CD4-positive, alpha-beta memory T cell (primary cell): ENCODE data around the gene PDZD11. TPM values are rescaled to one million over a fixed set of nuclear protein-coding genes. Genes with fewer than 3 reads are reported as not detected.
"Not testable (repeated sequence)": the region's sequence is repeated elsewhere in the genome, so short reads cannot be mapped to it uniquely, and the experiment has no call there.

Experiments used
- CTCF ChIA-PET: fragments of 350-600 bp; sonication (Branson Sonifier 250); formaldehyde crosslinking; loops from one replicate; lab custom pipeline; 2021; ENCODE audit warnings: inconsistent platforms; ENCODE audit not compliant: partially characterized antibody; lab: Charles Lee
- POLR2A ChIA-PET: fragments of 350-600 bp; sonication (Branson Sonifier 250); formaldehyde crosslinking; loops from one replicate; lab custom pipeline; 2021; ENCODE audit not compliant: partially characterized antibody; lab: Charles Lee
- DNase-seq, 5 donors: peaks; one replicate each; pipeline versions ENCODE4 v3.0.0 to v3.0.0-alpha.2; 2020 to 2022; ENCODE audit warnings: mixed read lengths in 1 of 5
- H3K27ac ChIP-seq: one replicate; pipeline ENCODE4 v1.7.0; 2013; ENCODE audit warnings: low read depth, low read length
- H3K27me3 ChIP-seq: 2 replicates; pipeline ENCODE4 v1.7.0; 2013; ENCODE audit warnings: mild to moderate bottlenecking, low read length, moderate library complexity; ENCODE audit not compliant: insufficient read depth
- H3K36me3 ChIP-seq: 2 replicates; pipeline ENCODE4 v1.7.0; 2013; ENCODE audit warnings: mild to moderate bottlenecking, low read length, moderate library complexity; ENCODE audit not compliant: insufficient read depth
- H3K4me1 ChIP-seq: 2 replicates; pipeline ENCODE4 v1.7.0; 2013; ENCODE audit warnings: mild to moderate bottlenecking, low read length, moderate library complexity; ENCODE audit not compliant: insufficient read depth
- H3K4me3 ChIP-seq, 2 donors: one replicate each; pipeline ENCODE4 v1.7.0; 2013; ENCODE audit warnings: low read length in 2 of 2, mild to moderate bottlenecking in 1 of 2
- H3K9me3 ChIP-seq, 2 donors: one replicate each; pipeline ENCODE4 v1.7.0; 2013; ENCODE audit warnings: low read length in 2 of 2, control low read depth in 1 of 2; ENCODE audit not compliant: control insufficient read depth in 1 of 2
- H3K27ac Mint-ChIP-seq, 7 donors: one replicate each; pipeline ENCODE4 v1.8.0; 2020 to 2021; ENCODE audit warnings: mixed read lengths in 7 of 7, mild to moderate bottlenecking in 6 of 7, inconsistent platforms in 3 of 7, moderate library complexity in 3 of 7
- H3K27me3 Mint-ChIP-seq, 2 donors: one replicate each; pipeline ENCODE4 v1.8.0; 2020 to 2021; ENCODE audit warnings: mixed read lengths in 2 of 2
- H3K36me3 Mint-ChIP-seq, 2 donors: one replicate each; pipeline ENCODE4 v1.8.0; 2020 to 2021; ENCODE audit warnings: mixed read lengths in 2 of 2, inconsistent platforms in 1 of 2, mild to moderate bottlenecking in 1 of 2
- H3K4me1 Mint-ChIP-seq, 4 donors: one replicate each; pipeline ENCODE4 v1.8.0; 2020 to 2021; ENCODE audit warnings: mixed read lengths in 4 of 4, mild to moderate bottlenecking in 1 of 4
- H3K4me3 Mint-ChIP-seq, 8 donors: one replicate each; pipeline ENCODE4 v1.8.0; 2020 to 2021; ENCODE audit warnings: mixed read lengths in 8 of 8, mild to moderate bottlenecking in 7 of 8, moderate library complexity in 6 of 8, inconsistent platforms in 3 of 8
- H3K9me3 Mint-ChIP-seq, 8 donors: one replicate each; pipeline ENCODE4 v1.8.0; 2020 to 2021; ENCODE audit warnings: mixed read lengths in 8 of 8, mild to moderate bottlenecking in 5 of 8, inconsistent platforms in 3 of 8, moderate library complexity in 1 of 8
- intact Hi-C: fragments of 100-400 bp; cut with micrococcal nuclease; formaldehyde crosslinking; loops from one replicate; pipeline ENCODE4 v1.15.1; 2023
- polyA plus RNA-seq, 2 donors: library from polyadenylated mRNA; unstranded; fragments of 300-500 nt; fragmentation: Illumina TruSeq; gene quantifications; one replicate each; pipeline ENCODE4 v1.2.3, GENCODE V29; 2021
- total RNA-seq, 2 experiments: library from RNA; stranded (reverse); gene quantifications; one replicate each; pipeline ENCODE4 v1.2.3, GENCODE V29; 2021

Gene PDZD11
- 10 to 100 TPM; 12.7 to 12.9 TPM for total RNA-seq
- polyA plus RNA-seq = 10 to 100 TPM; 38.9 to 52.3 TPM

- peaks cover 6% of the 10 kb centered on the region for H3K36me3 ChIP-seq
- no peaks in the 10 kb centered on the region for H3K27me3 ChIP-seq
- Mint-ChIP-seq H3K9me3 (no peaks in the 10 kb centered on the region), H3K4me3 (peak within 1 kb of the TSS; percentile 87 to 94 (median 88)), H3K36me3 (peaks cover 8 to 21% of the 10 kb centered on the region in 2 donors), H3K4me1 (peaks cover 5 to 21% (median 11%) of the 10 kb centered on the region in 4 donors), H3K27ac (peak within 1 kb of the TSS; percentile 75 to 94 (median 88)), H3K27me3 (no peaks in the 10 kb centered on the region)
- peak within 1 kb of the TSS; percentile 52 to 72 for H3K4me3 ChIP-seq
- DNase-seq = peak; percentile 70 to 76 (median 75)
- intact Hi-C loops = loop anchor here (10.0 kb wide), 1 partner anchor 145 kb away; no protein-coding TSS in a partner anchor
- ChIA-PET CTCF (interaction anchor here (0.9 to 2.1 kb wide), 3 partner anchors 9 to 157 kb away, joined by 3 to 6 read pairs (median 6); partner anchors contain the start of gene IGBP1), POLR2A (interaction anchor here (0.8 to 1.0 kb wide), 3 partner anchors 142 to 157 kb away, joined by 3 to 5 read pairs (median 3); partner anchors contain the start of gene IGBP1)
- peaks cover 10% of the 10 kb centered on the region for H3K4me1 ChIP-seq
- H3K9me3 ChIP-seq = no peaks in the 10 kb centered on the region
- peak within 1 kb of the TSS; percentile 66 for H3K27ac ChIP-seq
Measured at GRCh38 chrX:70289793-70290770, at the start of gene PDZD11, which contains the start of gene KIF4A. PDZD11 (minus strand) TSS chrX:70289927; CDS start chrX:70289341, 586 bp downstream. KIF4A (plus strand) TSS chrX:70290104; CDS start chrX:70290459, 355 bp downstream.

- Histone ChIP-seq H3K36me3 (no peaks in the 10 kb centered on the region), H3K9me3 (no peaks in the 10 kb centered on the region), H3K27ac (no peak overlapping the region), H3K4me3 (no peak overlapping the region), H3K27me3 (no peaks in the 10 kb centered on the region), H3K4me1 (no peaks in the 10 kb centered on the region)
- no peaks in the 10 kb centered on the region for H3K27me3 Mint-ChIP-seq
- no peak overlapping the region for H3K27ac Mint-ChIP-seq
- ChIA-PET POLR2A (no interaction called here), CTCF (no interaction called here)
- intact Hi-C loops = no loop called here
- no peak for DNase-seq
- H3K4me1 Mint-ChIP-seq = no peaks in the 10 kb centered on the region
- H3K36me3 Mint-ChIP-seq = no peaks in the 10 kb centered on the region
- H3K9me3 Mint-ChIP-seq = peaks cover 0 to 2% (median 0%) of the 10 kb centered on the region in 8 donors
- no peak overlapping the region for H3K4me3 Mint-ChIP-seq
Measured at GRCh38 chrX:70338290-70338689, 48.6 kb upstream of the PDZD11 start.

- DNase-seq = no peak
- no peak overlapping the region for H3K4me3 ChIP-seq
- Mint-ChIP-seq H3K36me3 (no peaks in the 10 kb centered on the region), H3K9me3 (peaks cover 0 to 2% (median 0%) of the 10 kb centered on the region in 8 donors), H3K27ac (no peak overlapping the region), H3K4me1 (peaks cover 0 to 2% (median 0%) of the 10 kb centered on the region in 4 donors), H3K27me3 (no peaks in the 10 kb centered on the region), H3K4me3 (no peak overlapping the region)
- H3K4me1 ChIP-seq = no peaks in the 10 kb centered on the region
- H3K36me3 ChIP-seq = no peaks in the 10 kb centered on the region
- H3K27me3 ChIP-seq = no peaks in the 10 kb centered on the region
- CTCF ChIA-PET = no interaction called here
- H3K27ac ChIP-seq = no peak overlapping the region
- intact Hi-C loops = no loop called here
- POLR2A ChIA-PET = no interaction called here
- H3K9me3 ChIP-seq = no peaks in the 10 kb centered on the region
Measured at GRCh38 chrX:70336767-70337166, 47.0 kb upstream of the PDZD11 start.

- DNase-seq = no peak
- no peaks in the 10 kb centered on the region for H3K36me3 Mint-ChIP-seq
- Histone ChIP-seq H3K9me3 (no peaks in the 10 kb centered on the region), H3K4me3 (no peak overlapping the region), H3K27me3 (no peaks in the 10 kb centered on the region), H3K4me1 (no peaks in the 10 kb centered on the region), H3K27ac (no peak overlapping the region), H3K36me3 (no peaks in the 10 kb centered on the region)
- peaks cover 0 to 2% (median 0%) of the 10 kb centered on the region in 8 donors for H3K9me3 Mint-ChIP-seq
- POLR2A ChIA-PET = no interaction called here
- H3K4me3 Mint-ChIP-seq = no peak overlapping the region
- H3K27me3 Mint-ChIP-seq = no peaks in the 10 kb centered on the region
- intact Hi-C loops = no loop called here
- CTCF ChIA-PET = no interaction called here
- H3K4me1 Mint-ChIP-seq = peaks cover 0 to 2% (median 0%) of the 10 kb centered on the region in 4 donors
- H3K27ac Mint-ChIP-seq = no peak overlapping the region
Measured at GRCh38 chrX:70332600-70332999, 42.9 kb upstream of the PDZD11 start.

GRCh38 chrX:70331161-70331560 lies 41.4 kb upstream of the PDZD11 start:
- Histone ChIP-seq H3K9me3 (no peaks in the 10 kb centered on the region), H3K4me1 (no peaks in the 10 kb centered on the region), H3K27me3 (no peaks in the 10 kb centered on the region), H3K36me3 (no peaks in the 10 kb centered on the region), H3K27ac (no peak overlapping the region), H3K4me3 (no peak overlapping the region)
- Mint-ChIP-seq H3K4me1 (peaks cover 0 to 2% (median 0%) of the 10 kb centered on the region in 4 donors), H3K4me3 (no peak overlapping the region), H3K27ac (no peak overlapping the region), H3K9me3 (peaks cover 0 to 2% (median 0%) of the 10 kb centered on the region in 8 donors), H3K36me3 (no peaks in the 10 kb centered on the region), H3K27me3 (no peaks in the 10 kb centered on the region)
- intact Hi-C loops = no loop called here
- POLR2A ChIA-PET = no interaction called here
- CTCF ChIA-PET = no interaction called here
- DNase-seq = no peak

- no peaks in the 10 kb centered on the region for H3K9me3 Mint-ChIP-seq
- Histone ChIP-seq H3K9me3 (no peaks in the 10 kb centered on the region), H3K4me1 (no peaks in the 10 kb centered on the region), H3K27ac (no peak overlapping the region), H3K4me3 (no peak overlapping the region), H3K27me3 (no peaks in the 10 kb centered on the region), H3K36me3 (no peaks in the 10 kb centered on the region)
- no peaks in the 10 kb centered on the region for H3K4me1 Mint-ChIP-seq
- no peaks in the 10 kb centered on the region for H3K27me3 Mint-ChIP-seq
- no peak for DNase-seq
- H3K27ac Mint-ChIP-seq = no peak overlapping the region
- CTCF ChIA-PET = no interaction called here
- H3K36me3 Mint-ChIP-seq = no peaks in the 10 kb centered on the region
- no peak overlapping the region for H3K4me3 Mint-ChIP-seq
- POLR2A ChIA-PET = no interaction called here
- intact Hi-C loops = loop anchor here (10.0 kb wide), 1 partner anchor 110 kb away; no protein-coding TSS in a partner anchor
Measured at GRCh38 chrX:70324326-70324725, 34.6 kb upstream of the PDZD11 start.

GRCh38 chrX:70323628-70324027 lies 33.9 kb upstream of the PDZD11 start:
- not testable (repeated sequence) for H3K27me3 ChIP-seq
- intact Hi-C loops = loop anchor here (10.0 kb wide), 1 partner anchor 111 kb away; no protein-coding TSS in a partner anchor

More at GRCh38 chrX:70323628-70324027, 33.9 kb upstream of the PDZD11 start:
- POLR2A ChIA-PET, H3K27ac ChIP-seq, H3K27me3 Mint-ChIP-seq, H3K36me3 ChIP-seq, H3K27ac Mint-ChIP-seq, H3K4me3 ChIP-seq, H3K9me3 Mint-ChIP-seq, H3K9me3 ChIP-seq, H3K4me3 Mint-ChIP-seq, H3K4me1 ChIP-seq, H3K36me3 Mint-ChIP-seq, DNase-seq, CTCF ChIA-PET, H3K4me1 Mint-ChIP-seq: not testable (repeated sequence)
